ENCODE data around the gene NT5DC2. TPM values are rescaled to one million over a fixed set of nuclear protein-coding genes. Genes with fewer than 3 reads are reported as not detected.

NT5DC2 gene
- polyA plus RNA-seq, 1 experiment = 186 TPM

GRCh38 chr3:52495777-52496602, 37.7 kb downstream of the NT5DC2 start:
- no peak for TF ChIP-seq CTCF (IDR thresholded peaks at IDR 0.05; ENCODE audit: insufficient read depth, low read depth, low read length)
- CTCF ChIA-PET = interaction anchor here (1.2 kb wide), 1 partner anchor 16 kb away, joined by 4 read pairs; no protein-coding TSS in a partner anchor
- no peaks in the 10 kb centered on the region for H3K27me3 ChIP-seq (ENCODE audit: control insufficient read depth, insufficient read depth, low read length)
- no peak for DNase-seq (ENCODE audit: low read depth)
- H3K4me3 ChIP-seq (ENCODE audit: low read depth, low read length) = no peak overlapping the region
- POLR2A ChIA-PET = no interaction called here
- H3K36me3 ChIP-seq (ENCODE audit: control insufficient read depth, insufficient read depth, low read length) = peaks cover 25% of the 10 kb centered on the region

- no peak for TF ChIP-seq CTCF (IDR thresholded peaks at IDR 0.05; ENCODE audit: insufficient read depth, low read depth, low read length)
- H3K27me3 ChIP-seq (ENCODE audit: control insufficient read depth, insufficient read depth, low read length) = no peaks in the 10 kb centered on the region
- no peak for DNase-seq (ENCODE audit: low read depth)
- CTCF ChIA-PET = interaction anchor here (1.0 kb wide), 1 partner anchor 67 kb away, joined by 3 read pairs; no protein-coding TSS in a partner anchor
- no peak within 1 kb of the TSS for H3K4me3 ChIP-seq (ENCODE audit: low read depth, low read length)
- POLR2A ChIA-PET = no interaction called here
- peaks cover 34% of the 10 kb centered on the region for H3K36me3 ChIP-seq (ENCODE audit: control insufficient read depth, insufficient read depth, low read length)
Observed at GRCh38 chr3:52494886-52495495, 38.7 kb downstream of the NT5DC2 start, which contains the start of gene STAB1. TSS of gene STAB1 (plus strand) at chr3:52495338. CDS start at chr3:52495414, 76 bp downstream.

GRCh38 chr3:52494445-52494844, 39.2 kb downstream of the NT5DC2 start:
- POLR2A ChIA-PET = no interaction called here
- CTCF ChIA-PET = interaction anchor here (1.0 kb wide), 1 partner anchor 66 kb away, joined by 3 read pairs; no protein-coding TSS in a partner anchor

GRCh38 chr3:52493232-52494017, 40.2 kb downstream of the NT5DC2 start:
- no peak for TF ChIP-seq CTCF (IDR thresholded peaks at IDR 0.05; ENCODE audit: insufficient read depth, low read depth, low read length)
- H3K27me3 ChIP-seq (ENCODE audit: control insufficient read depth, insufficient read depth, low read length) = no peaks in the 10 kb centered on the region
- ChIA-PET POLR2A (no interaction called here), CTCF (no interaction called here)
- H3K36me3 ChIP-seq (ENCODE audit: control insufficient read depth, insufficient read depth, low read length) = peaks cover 49% of the 10 kb centered on the region
- no peak for DNase-seq (ENCODE audit: low read depth)
- H3K4me3 ChIP-seq (ENCODE audit: low read depth, low read length) = no peak overlapping the region

More at GRCh38 chr3:52494445-52494844, 39.2 kb downstream of the NT5DC2 start:
- H3K4me3 ChIP-seq (ENCODE audit: low read depth, low read length) = no peak overlapping the region
- H3K36me3 ChIP-seq (ENCODE audit: control insufficient read depth, insufficient read depth, low read length) = peaks cover 40% of the 10 kb centered on the region
- DNase-seq (ENCODE audit: low read depth) = no peak
- TF ChIP-seq CTCF (IDR thresholded peaks at IDR 0.05; ENCODE audit: insufficient read depth, low read depth, low read length) = no peak
- H3K27me3 ChIP-seq (ENCODE audit: control insufficient read depth, insufficient read depth, low read length) = no peaks in the 10 kb centered on the region

GRCh38 chr3:52492059-52492458, 41.6 kb downstream of the NT5DC2 start:
- Histone ChIP-seq H3K36me3 (ENCODE audit: control insufficient read depth, insufficient read depth, low read length) (peaks cover 62% of the 10 kb centered on the region), H3K4me3 (ENCODE audit: low read depth, low read length) (no peak overlapping the region), H3K27me3 (ENCODE audit: control insufficient read depth, insufficient read depth, low read length) (no peaks in the 10 kb centered on the region)
- CTCF ChIA-PET = no interaction called here
- POLR2A ChIA-PET = no interaction called here
- DNase-seq (ENCODE audit: low read depth) = no peak
- TF ChIP-seq CTCF (IDR thresholded peaks at IDR 0.05; ENCODE audit: insufficient read depth, low read depth, low read length) = no peak

Measured in BJ (cell line).